H9 (cell line): ENCODE data around the gene INPP5B. TPM values are rescaled to one million over a fixed set of nuclear protein-coding genes. Genes with fewer than 3 reads are reported as not detected.

Source experiments
- DNase-seq: peaks from one replicate; pipeline ENCODE4 v3.0.0-alpha.2; 2017
- H2AFZ ChIP-seq: one replicate; pipeline ENCODE4 v1.6.1; 2013; ENCODE audit warnings: mild to moderate bottlenecking, low read length, control low read depth, moderate library complexity
- H2AK5ac ChIP-seq: 2 replicates; pipeline ENCODE4 v1.6.1; 2013; ENCODE audit warnings: low read length, control low read depth, mixed read lengths; ENCODE audit not compliant: insufficient read length
- H2BK120ac ChIP-seq: one replicate; pipeline ENCODE4 v1.6.1; 2013; ENCODE audit warnings: low read depth, mild to moderate bottlenecking, low read length, control low read depth, inconsistent platforms; ENCODE audit not compliant: poor library complexity, severe bottlenecking
- H2BK12ac ChIP-seq: 2 replicates; pipeline ENCODE4 v1.6.1; 2013; ENCODE audit warnings: low read length, control low read depth, mixed read lengths, low read depth; ENCODE audit not compliant: insufficient read length
- H2BK15ac ChIP-seq: 2 replicates; pipeline ENCODE4 v1.6.1; 2013; ENCODE audit warnings: low read depth, low read length, control low read depth
- H2BK20ac ChIP-seq: one replicate; pipeline ENCODE4 v1.6.1; 2013; ENCODE audit warnings: low read depth, mild to moderate bottlenecking, low read length, control low read depth, inconsistent platforms; ENCODE audit not compliant: poor library complexity, severe bottlenecking
- H2BK5ac ChIP-seq: 2 replicates; pipeline ENCODE4 v1.6.1; 2013; ENCODE audit warnings: low read length, control low read depth, mixed read lengths; ENCODE audit not compliant: insufficient read length
- H3K14ac ChIP-seq: 2 replicates; pipeline ENCODE4 v1.6.1; 2013; ENCODE audit warnings: low read length, control low read depth; ENCODE audit not compliant: insufficient read depth
- H3K18ac ChIP-seq: 2 replicates; pipeline ENCODE4 v1.6.1; 2013; ENCODE audit warnings: low read depth, mild to moderate bottlenecking, mixed read lengths, low read length, control low read depth; ENCODE audit not compliant: insufficient read length
- H3K23ac ChIP-seq: 2 replicates; pipeline ENCODE4 v1.6.1; 2013; ENCODE audit warnings: low read length, control low read depth, mixed read lengths, low read depth; ENCODE audit not compliant: insufficient read length
- H3K23me2 ChIP-seq: 2 replicates; pipeline ENCODE4 v1.6.1; 2013; ENCODE audit warnings: low read depth, mild to moderate bottlenecking, mixed read lengths, low read length, control low read depth; ENCODE audit not compliant: insufficient read length, poor library complexity, severe bottlenecking
- H3K27ac ChIP-seq: 2 replicates; pipeline ENCODE4 v1.5.1; 2013; ENCODE audit warnings: low read length, control low read depth, mixed read lengths, low read depth; ENCODE audit not compliant: insufficient read length
- H3K27me3 ChIP-seq: 2 replicates; pipeline ENCODE4 v1.6.1; 2013; ENCODE audit warnings: low read length, control low read depth, inconsistent platforms; ENCODE audit not compliant: insufficient read depth
- H3K4ac ChIP-seq: 2 replicates; pipeline ENCODE4 v1.6.1; 2013; ENCODE audit warnings: low read depth, mild to moderate bottlenecking, control low read depth, inconsistent platforms, low read length, moderate library complexity
- H3K4me1 ChIP-seq: 2 replicates; pipeline ENCODE4 v1.6.1; 2013; ENCODE audit warnings: low read length, control low read depth, inconsistent platforms; ENCODE audit not compliant: insufficient read depth
- H3K4me2 ChIP-seq: 2 replicates; pipeline ENCODE4 v1.6.1; 2013; ENCODE audit warnings: low read length, control low read depth, mixed read lengths; ENCODE audit not compliant: insufficient read length, insufficient read depth
- H3K56ac ChIP-seq: 2 replicates; pipeline ENCODE4 v1.6.1; 2013; ENCODE audit warnings: low read depth, mild to moderate bottlenecking, mixed read lengths, low read length, control low read depth; ENCODE audit not compliant: insufficient read length
- H3K79me1 ChIP-seq: 2 replicates; pipeline ENCODE4 v1.6.1; 2013; ENCODE audit warnings: low read depth, mild to moderate bottlenecking, moderate library complexity, low read length, control low read depth, inconsistent platforms; ENCODE audit not compliant: insufficient read depth, poor library complexity, severe bottlenecking
- H3K79me2 ChIP-seq: 2 replicates; pipeline ENCODE4 v1.6.1; 2013; ENCODE audit warnings: low read length, control low read depth, inconsistent platforms; ENCODE audit not compliant: insufficient read depth
- H3K9ac ChIP-seq: 2 replicates; pipeline ENCODE4 v1.6.1; 2013; ENCODE audit warnings: low read length, control low read depth, mixed read lengths; ENCODE audit not compliant: insufficient read length; ENCODE audit errors: extremely low read depth
- H3K9me3 ChIP-seq: one replicate; pipeline ENCODE4 v1.6.1; 2013; ENCODE audit warnings: low read depth, low read length, inconsistent platforms; ENCODE audit not compliant: control insufficient read depth
- H3T11ph ChIP-seq: one replicate; pipeline ENCODE4 v1.6.1; 2013; ENCODE audit warnings: mild to moderate bottlenecking, low read length, control low read depth, inconsistent platforms
- H4K20me1 ChIP-seq: one replicate; pipeline ENCODE4 v1.6.1; 2013; ENCODE audit not compliant: control insufficient read depth, insufficient read length, insufficient read depth
- H4K5ac ChIP-seq: 2 replicates; pipeline ENCODE4 v1.6.1; 2013; ENCODE audit warnings: low read depth, mild to moderate bottlenecking, mixed read lengths, low read length, control low read depth; ENCODE audit not compliant: insufficient read length
- H4K8ac ChIP-seq: replicated peaks from 2 replicates; pipeline ENCODE4 v1.6.1; 2013; ENCODE audit warnings: low read length, control low read depth, mixed read lengths, low read depth; ENCODE audit not compliant: insufficient read length
- H4K91ac ChIP-seq: 2 replicates; pipeline ENCODE4 v1.6.1; 2013; ENCODE audit warnings: low read depth, mild to moderate bottlenecking, moderate library complexity, mixed read lengths, low read length, control low read depth; ENCODE audit not compliant: insufficient read length
- H3K27ac Mint-ChIP-seq, 3 experiments: 2 replicates in 2 of 3; 3 replicates in 1 of 3; pipeline ENCODE4 v1.8.0; 2020 to 2021; ENCODE audit warnings: mixed read lengths in 3 of 3, mild to moderate bottlenecking in 1 of 3, moderate library complexity in 1 of 3
- H3K27me3 Mint-ChIP-seq: 2 replicates; pipeline ENCODE4 v1.8.0; 2021; ENCODE audit warnings: low read depth, mild to moderate bottlenecking, moderate library complexity, mixed read lengths
- H3K36me3 Mint-ChIP-seq, 3 experiments: 2 replicates in 2 of 3; 3 replicates in 1 of 3; pipeline ENCODE4 v1.8.0; 2020 to 2021; ENCODE audit warnings: low read depth in 3 of 3, mixed read lengths in 3 of 3; ENCODE audit not compliant: insufficient read depth in 1 of 3
- H3K4me1 Mint-ChIP-seq, 2 experiments: 2 replicates each; pipeline ENCODE4 v1.8.0; 2020; ENCODE audit warnings: mixed read lengths in 2 of 2
- H3K4me3 Mint-ChIP-seq, 2 experiments: 2 replicates in 1 of 2; 3 replicates in 1 of 2; pipeline ENCODE4 v1.8.0; 2020 to 2021; ENCODE audit warnings: mild to moderate bottlenecking in 2 of 2, mixed read lengths in 2 of 2, moderate library complexity in 1 of 2
- H3K9me3 Mint-ChIP-seq, 2 experiments: 2 replicates in 1 of 2; 3 replicates in 1 of 2; pipeline ENCODE4 v1.8.0; 2020; ENCODE audit warnings: mild to moderate bottlenecking in 2 of 2, mixed read lengths in 2 of 2, moderate library complexity in 1 of 2
- CTCF ChIP-seq: fragments of 200-600 bp; sonication (generic); conservative IDR thresholded peaks from 3 replicates; pipeline ENCODE4 v1.8.0; 2021; ENCODE audit warnings: antibody characterized with exemption, mild to moderate bottlenecking
- WGBS: extraction: QIAGEN DNeasy Blood & Tissue Kit; methylation state at CpG from one replicate; pipeline ENCODE4 v1.1.7; 2013; ENCODE audit warnings: missing lambda C conversion rate, low lambda C conversion rate, mixed read lengths; ENCODE audit not compliant: insufficient read length; ENCODE audit errors: extremely low coverage; 5-methylcytosine and 5-hydroxymethylcytosine counted together
- total RNA-seq: library from RNA; stranded (reverse); gene quantifications from 2 replicates; pipeline ENCODE4 v1.2.1, GENCODE V29; 2021

Gene INPP5B
- total RNA-seq, 1 experiment from 2014 or later = 28.2 TPM

- Histone ChIP-seq H2AFZ (no peak overlapping the region), H2BK20ac (no peak overlapping the region), H3T11ph (no peak overlapping the region), H3K4me1 (no peaks in the 10 kb centered on the region), H4K5ac (no peak overlapping the region), H4K91ac (no peak overlapping the region), H3K23me2 (no peaks in the 10 kb centered on the region), H3K14ac (no peak overlapping the region), H2BK120ac (no peak overlapping the region), H3K56ac (no peak overlapping the region), H3K27me3 (no peaks in the 10 kb centered on the region), H3K4ac (no peak overlapping the region), H2BK12ac (no peak overlapping the region), H3K9ac (no peak overlapping the region), H3K4me2 (no peak overlapping the region), H2BK5ac (no peak overlapping the region), H3K23ac (no peak overlapping the region), H3K9me3 (no peaks in the 10 kb centered on the region), H3K79me2 (no peaks in the 10 kb centered on the region), H3K79me1 (no peaks in the 10 kb centered on the region), H3K18ac (no peak overlapping the region), H2BK15ac (no peak overlapping the region), H4K20me1 (no peaks in the 10 kb centered on the region), H3K27ac (no peak overlapping the region), H2AK5ac (no peak overlapping the region), H4K8ac (no peak overlapping the region)
- H3K36me3 Mint-ChIP-seq = peaks cover 9 to 66% (median 43%) of the 10 kb centered on the region in 3 experiments; a peak in 6 of 7 replicates
- H3K9me3 Mint-ChIP-seq = no peaks in the 10 kb centered on the region
- no peak for DNase-seq
- no peak for TF ChIP-seq CTCF
- H3K4me3 Mint-ChIP-seq = no peak overlapping the region
- no peak overlapping the region for H3K27ac Mint-ChIP-seq
- WGBS = no CpG with 5 or more reads among the region's 1 CpG
- H3K4me1 Mint-ChIP-seq = no peaks in the 10 kb centered on the region
- no peaks in the 10 kb centered on the region for H3K27me3 Mint-ChIP-seq
These were observed 74.2 kb downstream of the INPP5B start for GRCh38 chr1:37872692-37873091.
